Activated CD8-positive, alpha-beta T cell treated with anti-CD3 and anti-CD28 coated beads for 36 hours (primary cell): ENCODE measurements around the gene APOA1. TPM values are rescaled to one million over a fixed set of nuclear protein-coding genes. Genes with fewer than 3 reads are reported as not detected.

Experiments
- ATAC-seq: fragments of 200-7000 bp; cut with Tn5 transposase; one replicate; pipeline ENCODE4 v1.10.0; 2021; ENCODE audit warnings: mild to moderate bottlenecking, moderate library complexity
- CTCF ChIA-PET: fragments of 350-600 bp; sonication (Branson Sonifier 250); formaldehyde crosslinking; loops from one replicate; lab custom pipeline; 2021; ENCODE audit warnings: antibody characterized with exemption; lab: Charles Lee
- POLR2A ChIA-PET: fragments of 350-600 bp; sonication (Branson Sonifier 250); formaldehyde crosslinking; loops from one replicate; lab custom pipeline; 2021; ENCODE audit warnings: antibody characterized with exemption; lab: Charles Lee
- DNase-seq: peaks from one replicate; pipeline ENCODE4 v3.0.0-alpha.2; 2020
- H3K27ac Mint-ChIP-seq: one replicate; pipeline ENCODE4 v1.8.0; 2021; ENCODE audit warnings: mild to moderate bottlenecking, mixed read lengths
- H3K27me3 Mint-ChIP-seq: one replicate; pipeline ENCODE4 v1.8.0; 2021; ENCODE audit warnings: mixed read lengths
- H3K36me3 Mint-ChIP-seq: one replicate; pipeline ENCODE4 v1.8.0; 2021; ENCODE audit warnings: low read depth, mixed read lengths
- H3K4me1 Mint-ChIP-seq: one replicate; pipeline ENCODE4 v1.8.0; 2021; ENCODE audit warnings: low read depth, mixed read lengths
- H3K4me3 Mint-ChIP-seq: one replicate; pipeline ENCODE4 v1.8.0; 2021; ENCODE audit warnings: mild to moderate bottlenecking, moderate library complexity, mixed read lengths
- H3K9me3 Mint-ChIP-seq: one replicate; pipeline ENCODE4 v1.8.0; 2021; ENCODE audit warnings: mixed read lengths
- CTCF ChIP-seq: fragments of 200-600 bp; IDR thresholded peaks from one replicate; pipeline ENCODE4 v1.8.0; 2022; ENCODE audit warnings: antibody characterized with exemption, mild to moderate bottlenecking
- intact Hi-C: fragments of 100-400 bp; cut with micrococcal nuclease; formaldehyde crosslinking; loops from one replicate; pipeline ENCODE4 v1.10.0; 2022
- total RNA-seq, 2 experiments: library from RNA; stranded (reverse); gene quantifications; one replicate each; pipeline ENCODE4 v1.2.3, GENCODE V29; 2021

Gene APOA1
- total RNA-seq, 2 experiments from 2014 or later, result not detected

- H3K27me3 Mint-ChIP-seq, result no peaks in the 10 kb centered on the region
- ChIA-PET CTCF (interaction anchor here (0.9 to 1.6 kb wide), 2 partner anchors 78 to 139 kb away, joined by 3 read pairs; no protein-coding TSS in a partner anchor), POLR2A (no interaction called here)
- no peak overlapping the region for H3K27ac Mint-ChIP-seq
- peaks cover 29% of the 10 kb centered on the region for H3K36me3 Mint-ChIP-seq
- intact Hi-C loops, result no loop called here
- peaks cover 9% of the 10 kb centered on the region for H3K4me1 Mint-ChIP-seq
- H3K4me3 Mint-ChIP-seq, result no peak overlapping the region
- DNase-seq, result no peak
- no peaks in the 10 kb centered on the region for H3K9me3 Mint-ChIP-seq
- ATAC-seq, result no peak
- no peak for TF ChIP-seq CTCF
Measured at GRCh38 chr11:116871248-116871647, 33.8 kb upstream of the APOA1 start.

- intact Hi-C loops, result no loop called here
- no peak for DNase-seq
- POLR2A ChIA-PET, result interaction anchor here (0.6 kb wide), 1 partner anchor 218 kb away, joined by 3 read pairs; no protein-coding TSS in a partner anchor
- Mint-ChIP-seq H3K27me3 (no peaks in the 10 kb centered on the region), H3K36me3 (peaks cover 31% of the 10 kb centered on the region), H3K9me3 (no peaks in the 10 kb centered on the region), H3K27ac (peak overlapping the region; percentile 26), H3K4me1 (peaks cover 9% of the 10 kb centered on the region), H3K4me3 (no peak overlapping the region)
- peak; percentile 24 for ATAC-seq
- CTCF ChIA-PET, result interaction anchor here (0.9 to 1.6 kb wide), 3 partner anchors 77 to 236 kb away, joined by 3 to 6 read pairs (median 4); no protein-coding TSS in a partner anchor
- no peak for TF ChIP-seq CTCF
Measured at GRCh38 chr11:116870054-116870453, 32.6 kb upstream of the APOA1 start.

GRCh38 chr11:116869610-116870009 is 32.2 kb upstream of the APOA1 start:
- H3K9me3 Mint-ChIP-seq, result no peaks in the 10 kb centered on the region
- no peak for TF ChIP-seq CTCF
- intact Hi-C loops, result no loop called here
- H3K36me3 Mint-ChIP-seq, result peaks cover 30% of the 10 kb centered on the region
- POLR2A ChIA-PET, result interaction anchor here (0.6 kb wide), 1 partner anchor 219 kb away, joined by 3 read pairs; no protein-coding TSS in a partner anchor
- peaks cover 9% of the 10 kb centered on the region for H3K4me1 Mint-ChIP-seq
- CTCF ChIA-PET, result interaction anchor here (1.1 to 1.6 kb wide), 2 partner anchors 77 to 236 kb away, joined by 3 to 6 read pairs; no protein-coding TSS in a partner anchor
- ATAC-seq (no peak), DNase-seq (no peak)
- H3K4me3 Mint-ChIP-seq, result no peak overlapping the region
- H3K27me3 Mint-ChIP-seq, result no peaks in the 10 kb centered on the region
- peak overlapping the region; percentile 26 for H3K27ac Mint-ChIP-seq

GRCh38 chr11:116868066-116868465 is 30.6 kb upstream of the APOA1 start:
- DNase-seq, result no peak
- CTCF ChIA-PET, result interaction anchor here (0.8 to 1.9 kb wide), 3 partner anchors 12 to 238 kb away, joined by 3 to 7 read pairs (median 4); no protein-coding TSS in a partner anchor
- H3K27ac Mint-ChIP-seq, result no peak overlapping the region
- peaks cover 33% of the 10 kb centered on the region for H3K36me3 Mint-ChIP-seq
- ATAC-seq, result no peak
- no peak for TF ChIP-seq CTCF
- H3K9me3 Mint-ChIP-seq, result no peaks in the 10 kb centered on the region
- peaks cover 9% of the 10 kb centered on the region for H3K4me1 Mint-ChIP-seq
- H3K4me3 Mint-ChIP-seq, result no peak overlapping the region
- intact Hi-C loops, result no loop called here
- H3K27me3 Mint-ChIP-seq, result no peaks in the 10 kb centered on the region
- POLR2A ChIA-PET, result interaction anchor here (1.2 kb wide), 1 partner anchor 9 kb away, joined by 4 read pairs; no protein-coding TSS in a partner anchor

DNA sequence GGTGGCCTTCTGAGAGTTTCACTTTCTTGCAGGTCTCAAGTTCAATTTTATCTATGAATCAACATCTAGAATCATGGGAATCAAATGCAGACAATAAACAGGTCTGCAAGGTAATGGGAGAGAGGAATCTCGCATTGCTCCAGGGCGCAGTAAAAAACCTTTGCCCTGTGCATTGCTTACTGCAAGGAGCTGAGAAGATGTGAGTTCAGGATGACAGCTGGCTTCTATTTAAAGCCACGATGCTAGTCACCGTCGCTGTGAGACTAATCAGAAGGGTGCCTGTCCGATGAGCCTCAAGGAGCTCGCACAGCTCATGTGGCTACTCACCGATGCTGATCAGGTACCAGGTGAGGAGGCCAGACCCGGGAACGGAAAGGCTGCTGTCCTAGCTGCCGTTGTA is 30.2 kb upstream of the APOA1 start:
- Mint-ChIP-seq H3K4me3 (no peak overlapping the region), H3K9me3 (no peaks in the 10 kb centered on the region), H3K36me3 (peaks cover 29% of the 10 kb centered on the region), H3K4me1 (peaks cover 9% of the 10 kb centered on the region), H3K27ac (no peak overlapping the region), H3K27me3 (no peaks in the 10 kb centered on the region)
- intact Hi-C loops, result no loop called here
- no peak for TF ChIP-seq CTCF
- ChIA-PET CTCF (interaction anchor here (0.8 to 1.9 kb wide), 4 partner anchors 12 to 238 kb away, joined by 3 to 7 read pairs (median 5); no protein-coding TSS in a partner anchor), POLR2A (interaction anchor here (1.2 kb wide), 1 partner anchor 9 kb away, joined by 4 read pairs; no protein-coding TSS in a partner anchor)
- no peak for ATAC-seq
- DNase-seq, result no peak
